Gastrocnemius medialis (tissue), 4 donors: ENCODE data around the gene DNM3.

Experiments used
- POLR2A ChIP-seq, 2 donors: fragments of 450-650 bp; IDR thresholded peaks; one replicate each; pipeline ENCODE4 v1.6.1; 2017; ENCODE audit warnings: antibody characterized with exemption in 2 of 2, mild to moderate bottlenecking in 2 of 2, moderate library complexity in 2 of 2
- TF ChIP-seq, protein P1 (sequence below), 5 experiments: fragments of 450-650 bp in 3 of 5; fragments of 200-600 bp in 2 of 5; sonication (generic) in 2 of 5; IDR thresholded peaks in 4 of 5; conservative IDR thresholded peaks in 1 of 5; 1 replicate in 4 of 5; 2 replicates in 1 of 5; pipeline ENCODE4 v1.5.1; 2016 to 2019; ENCODE audit warnings: antibody characterized with exemption in 5 of 5, mild to moderate bottlenecking in 3 of 5, moderate library complexity in 3 of 5

DNA sequence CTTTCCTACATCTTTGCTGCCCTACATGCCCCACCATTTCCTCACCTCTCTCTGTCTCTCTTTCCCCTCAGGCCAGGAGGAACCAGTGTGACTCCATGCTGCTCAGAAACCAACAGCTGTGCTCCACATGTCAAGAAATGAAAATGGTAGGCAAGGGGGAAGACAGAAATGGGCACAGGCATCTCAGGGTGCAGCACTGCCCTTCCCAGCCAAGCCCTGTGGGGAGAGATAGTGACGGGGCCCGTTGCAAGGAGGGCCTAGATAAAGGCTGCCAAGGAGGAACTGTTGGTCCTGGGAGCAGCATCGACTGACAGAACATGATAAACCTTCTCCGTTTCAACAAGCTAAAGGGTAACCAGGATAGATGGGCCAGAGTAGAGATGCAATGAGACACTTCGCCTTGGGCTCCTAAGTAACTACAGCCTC, 615.1 kb downstream of the DNM3 start:
- TF ChIP-seq, protein P1, sequence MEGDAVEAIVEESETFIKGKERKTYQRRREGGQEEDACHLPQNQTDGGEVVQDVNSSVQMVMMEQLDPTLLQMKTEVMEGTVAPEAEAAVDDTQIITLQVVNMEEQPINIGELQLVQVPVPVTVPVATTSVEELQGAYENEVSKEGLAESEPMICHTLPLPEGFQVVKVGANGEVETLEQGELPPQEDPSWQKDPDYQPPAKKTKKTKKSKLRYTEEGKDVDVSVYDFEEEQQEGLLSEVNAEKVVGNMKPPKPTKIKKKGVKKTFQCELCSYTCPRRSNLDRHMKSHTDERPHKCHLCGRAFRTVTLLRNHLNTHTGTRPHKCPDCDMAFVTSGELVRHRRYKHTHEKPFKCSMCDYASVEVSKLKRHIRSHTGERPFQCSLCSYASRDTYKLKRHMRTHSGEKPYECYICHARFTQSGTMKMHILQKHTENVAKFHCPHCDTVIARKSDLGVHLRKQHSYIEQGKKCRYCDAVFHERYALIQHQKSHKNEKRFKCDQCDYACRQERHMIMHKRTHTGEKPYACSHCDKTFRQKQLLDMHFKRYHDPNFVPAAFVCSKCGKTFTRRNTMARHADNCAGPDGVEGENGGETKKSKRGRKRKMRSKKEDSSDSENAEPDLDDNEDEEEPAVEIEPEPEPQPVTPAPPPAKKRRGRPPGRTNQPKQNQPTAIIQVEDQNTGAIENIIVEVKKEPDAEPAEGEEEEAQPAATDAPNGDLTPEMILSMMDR (IDR thresholded peaks at IDR 0.05 in 4 of 5, conservative IDR thresholded peaks at IDR 0.05 in 1 of 5): no peak
- no peak for TF ChIP-seq POLR2A (IDR thresholded peaks at IDR 0.05)
